Activated naive CD8-positive, alpha-beta T cell treated with anti-CD3 and anti-CD28 coated beads for 36 hours (primary cell): ENCODE data around the gene HIVEP2. TPM values are rescaled to one million over a fixed set of nuclear protein-coding genes. Genes with fewer than 3 reads are reported as not detected.

Source experiments
- DNase-seq: peaks from one replicate; pipeline ENCODE4 v3.0.0; 2021
- H3K27ac Mint-ChIP-seq: one replicate; pipeline ENCODE4 v1.8.0; 2022; ENCODE audit warnings: mild to moderate bottlenecking, moderate library complexity, mixed read lengths
- H3K27me3 Mint-ChIP-seq: one replicate; pipeline ENCODE4 v1.8.0; 2022; ENCODE audit warnings: mild to moderate bottlenecking, mixed read lengths
- H3K36me3 Mint-ChIP-seq: one replicate; pipeline ENCODE4 v1.8.0; 2021; ENCODE audit warnings: mild to moderate bottlenecking, mixed read lengths
- H3K4me1 Mint-ChIP-seq: one replicate; pipeline ENCODE4 v1.8.0; 2021; ENCODE audit warnings: mixed read lengths
- H3K4me3 Mint-ChIP-seq: one replicate; pipeline ENCODE4 v1.8.0; 2022; ENCODE audit warnings: mild to moderate bottlenecking, moderate library complexity, mixed read lengths
- H3K9me3 Mint-ChIP-seq: one replicate; pipeline ENCODE4 v1.8.0; 2022; ENCODE audit warnings: mixed read lengths
- total RNA-seq, 2 experiments: library from RNA; stranded (reverse); gene quantifications; one replicate each; pipeline ENCODE4 v1.2.3, GENCODE V29; 2021

The HIVEP2 gene
- total RNA-seq, 2 experiments from 2014 or later = 27.1 to 28.8 TPM

- Mint-ChIP-seq H3K36me3 (peaks cover 78% of the 10 kb centered on the region), H3K27ac (peak overlapping the region; percentile 18), H3K9me3 (peaks cover 9% of the 10 kb centered on the region), H3K4me1 (peaks cover 80% of the 10 kb centered on the region), H3K4me3 (no peak overlapping the region), H3K27me3 (no peaks in the 10 kb centered on the region)
- no peak for DNase-seq
These were observed 136.4 kb downstream of the HIVEP2 start for GRCh38 chr6:142808405-142809061.

- no peak overlapping the region for H3K4me3 Mint-ChIP-seq
- H3K4me1 Mint-ChIP-seq = peaks cover 82% of the 10 kb centered on the region
- no peaks in the 10 kb centered on the region for H3K27me3 Mint-ChIP-seq
- H3K36me3 Mint-ChIP-seq = peaks cover 75% of the 10 kb centered on the region
- peaks cover 18% of the 10 kb centered on the region for H3K9me3 Mint-ChIP-seq
- DNase-seq = no peak
- peak overlapping the region; percentile 89 for H3K27ac Mint-ChIP-seq
These were observed 139.9 kb downstream of the HIVEP2 start for GRCh38 chr6:142805042-142805441.

- H3K4me1 Mint-ChIP-seq = peaks cover 87% of the 10 kb centered on the region
These were observed 140.5 kb downstream of the HIVEP2 start for GRCh38 chr6:142804490-142804889.

GRCh38 chr6:142803495-142804058 lies 141.4 kb downstream of the HIVEP2 start:
- H3K27ac Mint-ChIP-seq = peak overlapping the region; percentile 89
- H3K4me1 Mint-ChIP-seq = peaks cover 88% of the 10 kb centered on the region
- H3K9me3 Mint-ChIP-seq = peaks cover 12% of the 10 kb centered on the region
- DNase-seq = no peak
- H3K4me3 Mint-ChIP-seq = peak overlapping the region; percentile 22
- H3K36me3 Mint-ChIP-seq = peaks cover 73% of the 10 kb centered on the region
- H3K27me3 Mint-ChIP-seq = no peaks in the 10 kb centered on the region

More at GRCh38 chr6:142804490-142804889, 140.5 kb downstream of the HIVEP2 start:
- Mint-ChIP-seq H3K27me3 (no peaks in the 10 kb centered on the region), H3K27ac (peak overlapping the region; percentile 89), H3K36me3 (peaks cover 76% of the 10 kb centered on the region), H3K4me3 (no peak overlapping the region), H3K9me3 (peaks cover 18% of the 10 kb centered on the region)
- DNase-seq = no peak

GRCh38 chr6:142803032-142803431 lies 141.9 kb downstream of the HIVEP2 start:
- Mint-ChIP-seq H3K36me3 (peaks cover 72% of the 10 kb centered on the region), H3K27me3 (no peaks in the 10 kb centered on the region), H3K27ac (peak overlapping the region; percentile 89), H3K4me1 (peaks cover 91% of the 10 kb centered on the region), H3K4me3 (no peak overlapping the region), H3K9me3 (peaks cover 11% of the 10 kb centered on the region)
- no peak for DNase-seq

GRCh38 chr6:142802124-142802523 lies 142.9 kb downstream of the HIVEP2 start:
- peak overlapping the region; percentile 89 for H3K27ac Mint-ChIP-seq
- H3K36me3 Mint-ChIP-seq = peaks cover 65% of the 10 kb centered on the region
- peak; percentile 48 for DNase-seq
- peaks cover 86% of the 10 kb centered on the region for H3K4me1 Mint-ChIP-seq
- H3K9me3 Mint-ChIP-seq = peaks cover 9% of the 10 kb centered on the region
- H3K4me3 Mint-ChIP-seq = no peak overlapping the region
- no peaks in the 10 kb centered on the region for H3K27me3 Mint-ChIP-seq

GRCh38 chr6:142800240-142800639 lies 144.7 kb downstream of the HIVEP2 start:
- Mint-ChIP-seq H3K4me1 (peaks cover 83% of the 10 kb centered on the region), H3K36me3 (peaks cover 61% of the 10 kb centered on the region), H3K4me3 (no peak overlapping the region), H3K27me3 (no peaks in the 10 kb centered on the region), H3K27ac (peak overlapping the region; percentile 83), H3K9me3 (peaks cover 9% of the 10 kb centered on the region)
- no peak for DNase-seq

- no peaks in the 10 kb centered on the region for H3K27me3 Mint-ChIP-seq
- no peak overlapping the region for H3K27ac Mint-ChIP-seq
- peaks cover 9% of the 10 kb centered on the region for H3K9me3 Mint-ChIP-seq
- H3K4me1 Mint-ChIP-seq = peaks cover 82% of the 10 kb centered on the region
- H3K4me3 Mint-ChIP-seq = no peak overlapping the region
- peaks cover 60% of the 10 kb centered on the region for H3K36me3 Mint-ChIP-seq
- DNase-seq = no peak
These were observed 145.3 kb downstream of the HIVEP2 start for GRCh38 chr6:142799639-142800038.

- Mint-ChIP-seq H3K27ac (no peak overlapping the region), H3K36me3 (peaks cover 62% of the 10 kb centered on the region), H3K9me3 (peaks cover 13% of the 10 kb centered on the region), H3K4me3 (no peak overlapping the region), H3K27me3 (no peaks in the 10 kb centered on the region), H3K4me1 (peaks cover 71% of the 10 kb centered on the region)
- DNase-seq = no peak
These were observed 147.8 kb downstream of the HIVEP2 start for GRCh38 chr6:142797159-142797558.

GRCh38 chr6:142796571-142796970 lies 148.4 kb downstream of the HIVEP2 start:
- H3K27ac Mint-ChIP-seq = no peak overlapping the region
- peaks cover 67% of the 10 kb centered on the region for H3K4me1 Mint-ChIP-seq
- H3K9me3 Mint-ChIP-seq = peaks cover 10% of the 10 kb centered on the region
- H3K4me3 Mint-ChIP-seq = no peak overlapping the region
- no peaks in the 10 kb centered on the region for H3K27me3 Mint-ChIP-seq
- DNase-seq = no peak
- H3K36me3 Mint-ChIP-seq = peaks cover 63% of the 10 kb centered on the region

- H3K27me3 Mint-ChIP-seq = no peaks in the 10 kb centered on the region
- peak overlapping the region; percentile 34 for H3K27ac Mint-ChIP-seq
- H3K4me1 Mint-ChIP-seq = peaks cover 65% of the 10 kb centered on the region
- DNase-seq = no peak
- no peak overlapping the region for H3K4me3 Mint-ChIP-seq
- H3K9me3 Mint-ChIP-seq = peaks cover 8% of the 10 kb centered on the region
- peaks cover 59% of the 10 kb centered on the region for H3K36me3 Mint-ChIP-seq
These were observed 149.0 kb downstream of the HIVEP2 start for GRCh38 chr6:142796024-142796423.

GRCh38 chr6:142794424-142794823 lies 150.6 kb downstream of the HIVEP2 start:
- Mint-ChIP-seq H3K27ac (no peak overlapping the region), H3K4me3 (no peak overlapping the region), H3K9me3 (peaks cover 8% of the 10 kb centered on the region), H3K4me1 (peaks cover 60% of the 10 kb centered on the region), H3K36me3 (peaks cover 53% of the 10 kb centered on the region), H3K27me3 (no peaks in the 10 kb centered on the region)
- DNase-seq = no peak

GRCh38 chr6:142790257-142790656 lies 154.7 kb downstream of the HIVEP2 start:
- Mint-ChIP-seq H3K27ac (peak overlapping the region; percentile 65), H3K4me1 (peaks cover 63% of the 10 kb centered on the region)

GRCh38 chr6:142787422-142787821 lies 157.6 kb downstream of the HIVEP2 start:
- Mint-ChIP-seq H3K36me3 (peaks cover 58% of the 10 kb centered on the region), H3K4me3 (no peak overlapping the region), H3K27ac (peak overlapping the region; percentile 59), H3K27me3 (no peaks in the 10 kb centered on the region), H3K4me1 (peaks cover 63% of the 10 kb centered on the region), H3K9me3 (peaks cover 7% of the 10 kb centered on the region)
- no peak for DNase-seq

More at GRCh38 chr6:142790257-142790656, 154.7 kb downstream of the HIVEP2 start:
- no peak for DNase-seq
- Mint-ChIP-seq H3K36me3 (peaks cover 63% of the 10 kb centered on the region), H3K9me3 (peaks cover 10% of the 10 kb centered on the region), H3K27me3 (no peaks in the 10 kb centered on the region), H3K4me3 (no peak overlapping the region)

GRCh38 chr6:142786476-142786875 lies 158.5 kb downstream of the HIVEP2 start:
- H3K4me3 Mint-ChIP-seq = no peak overlapping the region
- no peak for DNase-seq
- peaks cover 56% of the 10 kb centered on the region for H3K36me3 Mint-ChIP-seq
- H3K4me1 Mint-ChIP-seq = peaks cover 66% of the 10 kb centered on the region
- no peaks in the 10 kb centered on the region for H3K27me3 Mint-ChIP-seq
- peak overlapping the region; percentile 88 for H3K27ac Mint-ChIP-seq
- peaks cover 4% of the 10 kb centered on the region for H3K9me3 Mint-ChIP-seq

GRCh38 chr6:142784344-142784743 lies 160.6 kb downstream of the HIVEP2 start:
- peaks cover 2% of the 10 kb centered on the region for H3K9me3 Mint-ChIP-seq
- peak overlapping the region; percentile 62 for H3K4me3 Mint-ChIP-seq
- DNase-seq = peak; percentile 26
- H3K4me1 Mint-ChIP-seq = peaks cover 67% of the 10 kb centered on the region
- H3K27ac Mint-ChIP-seq = peak overlapping the region; percentile 96
- H3K36me3 Mint-ChIP-seq = peaks cover 54% of the 10 kb centered on the region
- no peaks in the 10 kb centered on the region for H3K27me3 Mint-ChIP-seq
